Measurements from ENCODE around the gene BMF.
A peak's percentile ranks its signal among the peaks of the same experiment; 100 is the strongest.

Gene BMF

DNA sequence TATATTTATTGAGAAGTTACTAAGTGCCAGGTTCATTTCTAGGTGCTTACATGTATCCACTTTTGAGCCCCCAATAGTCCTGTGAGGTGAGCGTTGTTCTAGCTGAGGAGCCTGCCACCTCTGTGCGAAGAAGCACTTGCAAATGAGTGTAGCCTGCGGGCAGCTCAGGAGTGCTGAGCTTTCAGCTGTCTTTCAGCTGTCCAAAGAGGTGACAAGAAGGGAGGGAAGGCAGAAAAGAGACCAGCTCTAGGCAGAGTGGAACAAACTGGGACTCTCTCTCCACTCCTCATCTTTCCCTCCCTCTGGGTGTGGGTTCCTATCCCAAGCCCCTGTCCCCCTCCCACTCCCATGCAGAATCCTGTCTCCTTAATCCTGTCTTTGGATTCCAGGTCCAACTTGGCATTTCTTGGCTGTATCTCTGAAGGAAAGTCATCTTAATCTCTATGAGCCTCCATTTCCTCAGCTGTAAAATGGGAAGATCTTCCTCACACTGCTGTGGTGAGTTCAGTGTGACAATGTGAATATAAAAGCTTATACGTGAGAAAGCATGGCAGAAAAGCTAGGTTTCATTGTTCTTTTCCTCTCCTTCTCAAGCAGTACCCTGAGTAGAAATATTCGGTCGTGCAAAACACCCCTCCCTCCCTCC, 63.0 kb downstream of the BMF start:
- DNase-seq, result no peak

DNA sequence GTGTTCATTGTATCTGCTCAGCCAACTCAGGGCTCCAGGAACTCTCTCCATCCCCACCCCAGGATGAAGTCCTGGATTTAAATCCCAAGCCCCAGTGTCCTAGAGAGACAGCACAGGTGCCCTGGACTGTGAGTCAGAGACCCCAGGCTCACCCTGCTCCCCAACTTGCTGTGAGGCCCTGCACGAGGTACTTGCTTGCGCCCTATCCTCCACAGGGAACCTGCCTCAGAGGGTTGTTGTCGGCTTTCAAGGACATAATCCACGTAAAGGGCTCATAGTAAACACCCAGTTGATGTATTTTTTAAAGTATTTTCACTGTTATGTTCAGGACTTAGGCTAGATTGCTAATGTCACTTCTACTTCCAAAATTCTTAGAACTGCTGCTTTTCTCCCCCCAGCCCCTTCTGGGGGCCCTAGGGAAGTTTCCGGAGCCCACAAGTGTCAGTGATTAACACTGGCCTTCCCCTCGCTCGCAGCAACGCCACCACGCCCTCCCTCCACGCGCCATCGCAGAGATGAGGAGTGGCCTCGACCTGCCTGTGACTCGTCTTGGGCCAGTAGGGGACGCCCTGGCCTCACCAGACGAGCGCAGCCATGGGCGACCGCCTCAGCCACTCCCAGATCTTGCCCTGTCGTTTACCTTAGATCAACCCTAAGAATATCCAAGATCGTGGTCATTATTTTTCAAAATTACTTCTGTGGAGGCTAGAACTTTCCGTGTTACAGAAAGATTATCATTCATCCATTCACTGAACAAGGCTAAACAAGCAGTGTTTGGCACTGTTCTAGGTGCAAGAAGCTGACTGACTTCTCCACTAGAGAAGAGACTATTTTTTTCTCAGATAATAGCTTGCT, 63.7 kb downstream of the BMF start:
- DNase-seq, result peak; percentile 21

DNA sequence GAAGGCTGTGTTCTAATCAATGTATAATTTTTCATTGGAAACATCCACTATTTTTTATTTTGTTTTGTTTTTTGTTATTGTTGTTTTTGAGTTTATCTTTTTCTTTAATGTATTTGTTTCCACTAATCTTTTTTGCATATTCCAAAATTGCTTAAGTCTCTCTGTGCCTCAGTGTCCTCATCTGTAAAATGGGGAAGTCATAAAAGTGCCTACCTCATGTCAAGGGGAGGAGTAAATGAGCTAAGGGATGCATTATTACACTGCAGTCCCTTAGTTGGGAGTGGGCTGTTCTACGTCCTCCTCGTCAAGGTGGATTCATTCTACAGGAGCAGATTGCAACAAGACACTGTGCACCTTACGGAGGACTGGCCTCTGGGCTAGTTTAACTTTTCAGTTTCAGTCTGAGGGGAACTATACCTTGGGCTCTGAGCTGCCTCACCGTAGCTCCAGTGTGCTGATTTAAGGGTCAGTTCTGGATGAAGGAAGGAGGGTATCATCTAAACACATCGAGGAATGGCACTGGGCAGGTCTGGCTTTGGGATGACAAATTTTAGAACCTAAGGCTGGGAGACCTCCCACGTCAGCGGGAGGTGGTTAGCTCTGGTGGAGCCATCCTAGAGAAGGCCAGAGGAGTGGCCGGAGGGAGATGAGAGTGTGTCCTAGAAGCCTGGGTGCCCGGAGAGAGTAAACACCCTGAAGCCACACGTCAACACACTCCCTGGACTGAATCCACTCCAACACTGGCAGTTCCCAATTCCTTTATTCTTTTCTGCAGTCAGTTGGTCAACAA, 64.6 kb downstream of the BMF start:
- DNase-seq, result no peak

DNA sequence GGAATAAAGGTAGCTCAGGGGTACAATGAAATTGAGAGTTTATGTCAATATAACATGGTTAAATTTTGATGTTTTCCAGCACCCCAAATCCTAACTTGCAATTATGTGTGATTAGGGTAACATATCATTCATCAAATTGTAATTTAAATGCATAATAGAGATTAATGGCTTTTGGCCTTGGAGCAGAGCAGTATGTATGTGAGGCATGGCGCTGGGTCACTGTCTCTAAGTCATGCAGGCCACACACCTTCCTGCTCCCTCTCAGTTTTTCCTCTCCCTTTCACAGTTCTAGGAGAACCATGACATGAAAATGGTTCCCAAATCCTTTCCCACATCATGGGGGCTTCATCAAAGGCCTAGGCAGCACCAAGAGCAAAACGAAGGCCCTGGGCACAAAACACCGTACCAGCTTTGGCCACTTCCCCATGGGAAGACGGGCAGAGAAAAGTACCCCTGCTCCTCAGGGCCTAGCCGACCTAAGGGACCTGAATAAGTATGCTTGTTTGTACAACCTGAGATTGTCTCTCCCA, 65.8 kb downstream of the BMF start:
- no peak for DNase-seq

DNA sequence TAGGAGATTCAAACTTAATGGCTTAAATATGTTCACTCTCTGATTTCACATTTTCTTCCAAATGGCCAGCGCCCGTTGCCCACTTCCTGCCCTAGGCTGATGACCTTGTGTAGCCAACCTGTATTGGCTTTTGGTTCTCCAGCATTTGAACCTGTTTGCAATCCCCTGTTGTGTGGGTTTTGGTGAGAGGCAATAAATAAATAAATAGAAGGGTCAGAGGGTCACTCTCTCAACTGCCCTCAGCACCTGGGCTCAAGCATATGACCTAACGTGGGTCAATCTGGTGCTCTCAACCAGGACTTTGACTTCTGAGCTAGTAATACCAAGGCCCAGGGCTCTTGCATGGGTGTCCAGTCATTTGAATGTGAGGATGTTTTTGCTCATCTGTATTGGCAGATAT, 67.9 kb downstream of the BMF start:
- DNase-seq, result no peak

DNA sequence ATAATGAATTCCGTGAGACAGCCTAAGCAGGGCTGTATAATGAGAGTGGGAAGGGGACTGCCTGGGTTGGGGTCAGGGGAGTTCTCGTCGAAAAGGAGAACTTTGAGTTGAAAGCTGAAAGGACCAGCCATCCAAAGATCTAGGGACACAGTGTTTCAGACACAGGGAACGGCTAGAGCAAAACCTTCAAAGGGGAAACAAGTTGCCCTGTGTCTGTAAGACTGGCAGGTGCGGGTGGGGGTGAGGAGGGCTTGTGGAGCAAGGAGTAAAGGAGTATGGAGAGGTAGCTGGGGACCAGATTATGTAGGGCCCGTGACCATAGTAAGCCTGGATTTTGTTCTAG, 68.4 kb downstream of the BMF start:
- DNase-seq, result no peak

DNA sequence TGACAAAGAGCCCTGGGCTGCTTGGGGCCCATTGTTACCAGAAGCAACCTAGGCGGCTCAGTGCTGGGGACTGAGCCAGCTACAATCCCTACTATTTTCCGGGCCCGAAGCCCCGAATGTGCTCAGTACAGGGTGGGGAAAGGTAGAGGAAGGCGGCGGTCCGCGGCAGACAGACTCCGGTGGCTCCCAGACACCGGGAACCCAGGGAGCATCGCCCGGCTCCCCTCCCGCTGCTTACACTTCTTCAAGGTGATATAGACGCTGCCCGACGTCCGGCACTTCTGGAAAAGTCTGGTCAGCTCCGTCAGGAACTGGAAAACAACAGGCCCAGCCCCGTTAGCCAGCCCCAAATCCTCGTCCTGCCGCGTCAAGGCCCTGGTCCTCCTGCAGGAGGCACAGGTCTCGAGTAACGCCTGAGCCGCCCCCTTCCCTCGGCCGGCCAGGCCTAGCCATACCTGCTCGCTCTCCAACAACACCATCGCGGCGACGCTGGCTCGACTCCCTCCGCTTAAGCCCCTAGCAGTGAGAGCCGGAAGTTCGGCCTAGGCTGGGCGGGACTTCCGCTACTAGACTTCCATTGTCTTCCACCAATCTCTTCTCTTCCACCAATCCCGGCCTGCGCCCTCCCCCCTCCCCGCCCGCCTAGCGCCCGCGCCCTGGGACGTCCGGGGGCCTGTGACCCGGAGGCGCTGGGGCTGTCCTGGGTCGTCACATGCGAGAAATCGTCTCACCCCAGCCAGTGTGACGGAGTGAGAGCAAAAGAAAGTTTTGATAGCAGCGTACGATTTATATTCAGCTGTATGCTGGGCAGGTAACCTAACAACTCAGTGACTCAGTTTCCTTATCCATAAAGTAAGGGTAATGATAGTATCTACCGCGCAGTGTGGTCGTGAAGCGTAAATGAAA, 69.8 kb downstream of the BMF start, which contains the start of gene SRP14:
Gene SRP14 (minus strand): TSS at position 544 of the 906 bp plus-strand sequence. CDS start 65 bp downstream, at position 479.
- peak; percentile 55 for DNase-seq

DNA sequence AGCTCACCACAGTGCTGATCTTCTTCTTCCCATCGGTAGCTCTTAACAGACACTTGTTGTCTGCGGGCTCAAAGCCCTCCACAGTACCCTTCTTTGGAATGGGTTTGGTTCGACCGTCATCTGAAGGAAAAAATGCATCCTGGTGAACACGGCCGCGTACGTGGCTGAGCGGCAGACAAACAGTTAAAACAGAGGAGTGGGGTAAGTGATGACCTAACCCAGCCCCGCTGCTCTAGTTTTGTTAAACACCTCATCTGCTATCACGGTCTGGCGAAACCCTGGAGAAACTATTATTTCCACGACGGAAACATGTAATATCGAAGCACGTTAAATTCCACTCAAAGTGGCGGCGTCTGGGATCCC, 70.4 kb downstream of the BMF start:
- DNase-seq, result no peak
